ENCODE data around the gene MAP6. TPM values are rescaled to one million over a fixed set of nuclear protein-coding genes. Genes with fewer than 3 reads are reported as not detected.

The MAP6 gene
- total and polyA plus RNA-seq, 2 of the 13 experiments (the other 11 are each of a cell fraction or from before 2014, with no cell fraction given) = 0.04 TPM; not detected in 1

GRCh38 chr11:75562048-75562835 lies 106.6 kb downstream of the MAP6 start, which contains the start of gene SERPINH1 (continued):
- TF ChIP-seq GPBP1L1 (CRISPR knock-in tag; IDR thresholded peaks at IDR 0.05) (no peak), ZNF747 (CRISPR knock-in tag; IDR thresholded peaks at IDR 0.05; ENCODE audit: borderline replicate concordance) (no peak; the same call in 1 of the 2 replicates), ZNF674 (CRISPR knock-in tag; IDR thresholded peaks at IDR 0.05; ENCODE audit: low read depth) (no peak), ZSCAN22 (CRISPR knock-in tag; IDR thresholded peaks at IDR 0.05) (no peak), ETS1 (CRISPR knock-in tag; IDR thresholded peaks at IDR 0.05) (no peak), SAFB2 (CRISPR knock-in tag; IDR thresholded peaks at IDR 0.05; ENCODE audit: borderline replicate concordance, low read depth) (0 out of 2 replicates have a peak, but pooled peaks have one; percentile 51), ATF2 (CRISPR knock-in tag; IDR thresholded peaks at IDR 0.05) (no peak), NFAT5 (CRISPR knock-in tag; IDR thresholded peaks at IDR 0.05) (no peak), ZNF749 (CRISPR knock-in tag; IDR thresholded peaks at IDR 0.05; ENCODE audit: borderline replicate concordance) (0 out of 2 replicates have a peak, but pooled peaks have one; percentile 61), CBX5 (CRISPR knock-in tag; IDR thresholded peaks at IDR 0.05; ENCODE audit: borderline replicate concordance) (no peak), SNAPC4 (CRISPR knock-in tag; IDR thresholded peaks at IDR 0.05) (no peak), TCF7 (IDR thresholded peaks at IDR 0.05; ENCODE audit: low read depth) (no peak), SRY (CRISPR knock-in tag; IDR thresholded peaks at IDR 0.05) (peak; percentile 24; the same call in 1 of the 2 replicates)
